Measurements from ENCODE around the gene SGMS1. TPM values are rescaled to one million over a fixed set of nuclear protein-coding genes. Genes with fewer than 3 reads are reported as not detected.
A peak's percentile ranks its signal among the peaks of the same experiment; 100 is the strongest.

The SGMS1 gene
- total RNA-seq, 1 experiment from 2014 or later = 31.8 TPM

GRCh38 chr10:50400694-50401093 is 223.1 kb downstream of the SGMS1 start:
- peak; percentile 30 for DNase-seq (ENCODE audit: low read depth)

- no peak for DNase-seq (ENCODE audit: low read depth)
These were observed 224.9 kb downstream of the SGMS1 start for GRCh38 chr10:50398823-50399222.

DNA sequence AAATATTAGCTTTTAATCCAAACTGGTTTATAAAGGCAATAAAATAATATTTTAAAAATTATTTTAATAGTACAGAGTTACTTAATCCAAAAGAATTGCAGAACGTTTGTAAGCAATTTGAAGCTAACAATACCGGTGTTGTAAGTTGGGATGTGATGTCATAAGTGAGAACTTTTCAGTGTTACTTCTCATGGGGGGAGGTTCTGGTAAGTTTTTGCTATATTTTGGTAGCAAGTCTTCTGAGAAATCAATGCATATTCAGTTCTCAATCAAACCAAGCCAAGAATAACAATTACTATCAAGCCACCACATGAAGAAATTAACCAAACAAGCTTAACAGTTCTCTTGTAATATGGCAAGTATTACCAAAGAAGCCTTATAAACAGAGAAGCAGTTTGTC is 225.4 kb downstream of the SGMS1 start:
- no peak for DNase-seq (ENCODE audit: low read depth)

DNA sequence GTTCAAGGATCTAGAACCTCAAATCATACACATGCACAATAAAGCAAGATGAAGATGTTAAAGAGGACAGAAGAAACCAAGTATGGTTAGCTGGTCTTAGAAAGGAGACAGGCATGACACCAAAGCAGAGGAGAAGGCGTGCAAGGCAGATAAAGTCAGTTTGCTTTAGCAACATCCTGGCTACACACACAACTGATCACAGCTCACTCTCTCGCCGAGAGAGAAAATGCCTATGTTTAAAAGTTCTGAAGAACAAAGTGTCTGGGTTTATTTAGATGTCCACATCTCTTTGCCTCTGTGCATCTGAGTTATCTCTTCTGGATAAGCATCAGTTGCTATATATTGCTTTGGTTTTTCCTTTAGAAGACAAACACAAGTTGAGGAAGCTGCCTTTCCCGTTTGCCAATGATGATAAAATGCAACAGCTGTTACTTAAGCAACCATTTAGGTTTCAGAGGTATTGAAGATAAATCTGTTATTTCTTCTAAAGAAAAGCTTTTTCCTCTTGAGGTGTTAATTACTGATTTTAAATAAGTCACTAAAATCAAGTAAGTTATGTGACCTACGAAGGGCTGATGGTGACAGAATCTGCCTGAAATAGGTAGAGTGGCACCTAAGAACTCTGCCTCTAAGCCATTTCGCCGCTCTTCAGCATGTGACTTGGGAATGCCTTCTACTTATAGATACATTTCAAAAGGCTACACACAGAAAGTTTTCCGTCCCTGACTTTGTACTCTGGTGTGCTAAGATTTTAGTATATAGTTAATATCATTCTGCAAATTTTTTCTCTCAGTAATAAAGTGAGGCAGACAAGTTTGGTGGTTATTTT is 226.2 kb downstream of the SGMS1 start:
- DNase-seq (ENCODE audit: low read depth) = no peak

DNA sequence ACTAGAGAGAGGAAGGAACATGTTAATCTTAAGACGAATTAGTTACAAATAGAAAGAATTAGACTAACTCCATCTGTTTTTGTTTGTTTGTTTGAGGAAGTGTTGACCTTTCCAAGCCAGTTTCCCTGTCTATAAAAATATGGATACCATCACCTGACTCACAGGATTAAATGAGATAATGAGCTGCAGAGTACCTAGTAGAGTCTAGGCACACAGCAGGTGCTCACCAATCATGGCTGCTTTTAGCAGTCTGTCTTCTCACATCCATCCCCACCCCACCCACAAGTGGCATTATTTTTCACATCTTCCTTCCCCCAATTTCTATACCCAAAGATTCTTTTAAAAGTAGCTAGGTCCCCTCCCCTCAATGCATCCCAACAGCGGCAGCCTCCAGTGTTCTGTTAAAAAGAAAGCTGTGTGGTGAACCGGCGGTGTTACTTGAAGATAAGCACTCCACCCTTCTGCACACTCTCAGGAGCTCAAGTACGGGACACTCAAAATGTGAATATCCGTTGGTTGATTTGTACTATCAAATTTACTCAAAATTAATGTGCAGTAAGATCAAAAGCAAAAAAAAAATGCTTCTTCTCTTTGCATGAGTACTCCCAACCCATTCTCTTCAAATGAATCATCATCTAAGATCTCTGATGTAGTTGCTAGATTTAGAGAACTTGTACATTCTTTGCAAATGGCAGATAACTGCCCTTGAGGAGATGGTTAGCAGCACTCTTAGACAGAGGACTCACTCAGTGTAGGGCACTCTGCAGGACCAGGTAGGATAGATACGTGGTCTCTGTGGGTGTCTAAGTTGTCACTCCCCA is 227.1 kb downstream of the SGMS1 start:
- DNase-seq (ENCODE audit: low read depth) = peak; percentile 53

DNA sequence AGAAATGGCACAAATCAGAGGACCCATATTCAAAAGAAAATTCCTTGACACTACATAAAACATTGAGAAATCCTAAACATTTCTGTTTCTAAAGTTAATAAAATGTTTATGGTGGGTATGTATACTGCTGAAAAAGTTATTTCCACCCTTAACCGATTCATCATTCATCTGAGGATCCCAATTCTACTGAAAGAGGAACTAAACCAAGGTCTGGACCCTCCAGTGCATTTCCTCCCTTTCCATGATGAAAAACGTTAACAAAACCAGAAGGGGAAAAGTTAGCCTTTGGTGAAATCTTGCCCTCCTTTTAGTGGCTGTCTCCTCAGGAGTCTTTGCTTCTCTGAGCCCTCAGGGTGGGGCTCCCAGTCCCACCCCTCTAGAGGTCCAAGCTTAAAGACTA is 227.9 kb downstream of the SGMS1 start:
- no peak for DNase-seq (ENCODE audit: low read depth)

- DNase-seq (ENCODE audit: low read depth) = no peak
These were observed 228.5 kb downstream of the SGMS1 start for GRCh38 chr10:50395271-50395670.

- no peak for DNase-seq (ENCODE audit: low read depth)
These were observed 228.9 kb downstream of the SGMS1 start for GRCh38 chr10:50394832-50395231.

DNA sequence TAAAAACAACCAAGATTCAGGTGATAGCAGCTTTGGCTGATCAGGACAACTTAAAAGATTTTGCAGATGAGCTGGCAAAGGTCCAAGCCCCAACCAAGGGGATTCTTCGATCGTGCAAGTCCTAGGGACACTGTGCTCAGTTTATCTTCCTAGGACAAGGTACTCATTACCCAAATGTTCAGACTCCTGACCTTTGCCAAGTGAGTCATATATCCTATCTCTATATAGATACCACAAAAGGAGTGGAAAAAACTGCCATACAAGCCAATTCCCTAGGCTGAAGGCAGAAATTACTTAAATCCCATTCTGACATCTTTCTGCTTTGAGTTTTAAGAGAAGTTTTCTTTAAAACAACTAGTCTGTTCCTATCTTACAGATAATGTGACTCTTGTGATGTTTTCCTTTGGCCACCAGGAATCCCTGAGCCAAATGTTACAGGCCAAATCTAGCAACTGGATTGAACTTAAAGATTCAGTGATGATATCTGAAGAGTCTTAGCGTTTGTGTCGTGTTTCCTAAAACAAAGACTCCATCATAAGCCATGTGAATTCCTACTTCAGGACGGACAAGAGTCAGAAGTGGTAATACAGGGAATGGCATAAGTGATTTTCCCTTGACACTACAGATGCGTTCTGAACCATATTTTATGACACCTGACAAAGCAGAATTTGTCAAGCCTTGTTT is 229.8 kb downstream of the SGMS1 start:
- DNase-seq (ENCODE audit: low read depth) = peak; percentile 70

DNA sequence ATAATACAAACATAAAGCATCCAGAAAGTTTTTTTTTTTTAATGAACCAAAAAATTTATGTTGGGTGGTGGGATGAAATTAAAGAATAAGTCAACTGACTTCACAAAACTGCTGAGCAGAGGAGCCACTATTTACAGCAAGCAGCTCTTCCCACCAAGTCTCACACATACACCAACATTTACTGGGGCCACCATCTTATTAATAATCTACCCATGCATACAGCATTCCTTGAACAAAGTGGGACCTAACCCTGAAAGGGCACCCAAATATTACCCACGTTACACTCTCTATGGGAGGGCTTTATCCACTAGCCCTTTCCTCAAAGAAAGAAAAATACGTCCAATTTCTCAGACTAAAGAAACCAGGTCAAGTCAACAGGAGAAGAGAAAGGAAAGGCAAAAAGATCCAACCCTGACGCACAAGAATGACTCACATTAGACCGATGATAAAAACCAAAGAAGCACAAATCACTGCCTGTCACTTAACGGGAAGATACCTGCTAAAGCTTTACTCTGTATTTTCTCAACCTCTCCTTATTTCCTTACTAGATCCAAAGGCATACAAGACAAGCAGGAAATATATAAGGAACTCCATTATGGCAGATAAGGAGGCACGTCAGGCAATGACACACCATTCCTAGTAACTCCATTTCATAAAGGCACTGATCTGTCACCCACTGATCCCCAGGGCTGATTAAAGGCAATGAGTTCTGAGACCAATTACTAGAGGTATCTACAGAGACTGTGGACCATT is 230.6 kb downstream of the SGMS1 start:
- DNase-seq (ENCODE audit: low read depth) = peak; percentile 57

GRCh38 chr10:50392426-50392825 is 231.3 kb downstream of the SGMS1 start:
- no peak for DNase-seq (ENCODE audit: low read depth)

DNA sequence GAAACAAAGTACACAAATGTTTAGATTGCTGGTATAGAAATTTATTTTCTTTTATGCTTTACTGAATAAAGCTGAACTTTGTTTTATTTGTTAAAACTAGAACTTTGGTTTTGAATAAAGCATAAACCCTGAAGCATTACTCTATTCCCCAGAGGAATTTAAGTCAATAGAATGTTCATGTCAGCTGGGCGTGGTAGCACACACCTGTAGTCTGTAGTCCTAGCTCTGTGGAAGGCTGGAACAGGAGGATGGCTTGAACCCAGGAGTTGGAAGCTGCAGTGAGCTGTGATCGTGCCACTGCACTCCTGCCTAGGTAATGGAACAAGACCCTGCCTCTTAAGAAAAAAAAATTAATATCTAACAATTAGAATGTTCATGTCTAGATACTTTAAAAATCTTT is 233.5 kb downstream of the SGMS1 start:
- no peak for DNase-seq (ENCODE audit: low read depth)

DNA sequence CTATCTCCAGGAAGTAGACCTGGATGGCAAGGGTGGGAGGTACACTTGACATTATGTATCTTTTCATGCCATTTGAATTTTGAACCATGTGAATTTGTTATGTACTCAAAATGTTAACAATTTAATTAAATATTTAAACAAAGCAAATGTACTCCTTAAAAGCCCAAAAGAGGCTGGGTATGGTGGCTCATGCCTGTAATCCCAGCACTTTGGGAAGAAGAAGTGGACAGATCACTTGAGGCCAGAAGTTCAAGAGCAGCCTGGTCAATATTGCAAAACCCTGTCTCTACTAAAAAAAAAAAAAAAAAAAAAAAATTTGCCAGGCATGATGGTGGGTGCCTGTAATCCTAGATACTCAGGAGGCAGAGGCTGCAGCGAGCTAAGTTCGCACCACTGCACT is 235.6 kb downstream of the SGMS1 start:
- no peak for DNase-seq (ENCODE audit: low read depth)

DNA sequence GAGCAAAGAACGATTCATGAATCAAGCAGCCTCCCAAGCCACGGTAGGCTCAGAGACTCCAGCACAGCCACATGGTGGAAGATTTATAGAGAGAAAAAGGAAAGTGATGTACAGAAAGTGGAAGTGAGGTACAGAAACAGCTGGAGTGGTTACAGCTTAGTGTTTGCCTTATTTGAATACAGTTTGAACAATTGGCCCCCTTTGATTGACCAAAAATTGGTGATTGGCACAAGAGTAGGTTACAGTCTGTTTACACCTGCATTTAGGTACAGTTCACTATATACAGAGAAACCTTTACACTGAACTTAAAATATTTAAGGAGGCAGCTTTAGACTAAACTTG is 236.1 kb downstream of the SGMS1 start:
- DNase-seq (ENCODE audit: low read depth) = no peak

DNA sequence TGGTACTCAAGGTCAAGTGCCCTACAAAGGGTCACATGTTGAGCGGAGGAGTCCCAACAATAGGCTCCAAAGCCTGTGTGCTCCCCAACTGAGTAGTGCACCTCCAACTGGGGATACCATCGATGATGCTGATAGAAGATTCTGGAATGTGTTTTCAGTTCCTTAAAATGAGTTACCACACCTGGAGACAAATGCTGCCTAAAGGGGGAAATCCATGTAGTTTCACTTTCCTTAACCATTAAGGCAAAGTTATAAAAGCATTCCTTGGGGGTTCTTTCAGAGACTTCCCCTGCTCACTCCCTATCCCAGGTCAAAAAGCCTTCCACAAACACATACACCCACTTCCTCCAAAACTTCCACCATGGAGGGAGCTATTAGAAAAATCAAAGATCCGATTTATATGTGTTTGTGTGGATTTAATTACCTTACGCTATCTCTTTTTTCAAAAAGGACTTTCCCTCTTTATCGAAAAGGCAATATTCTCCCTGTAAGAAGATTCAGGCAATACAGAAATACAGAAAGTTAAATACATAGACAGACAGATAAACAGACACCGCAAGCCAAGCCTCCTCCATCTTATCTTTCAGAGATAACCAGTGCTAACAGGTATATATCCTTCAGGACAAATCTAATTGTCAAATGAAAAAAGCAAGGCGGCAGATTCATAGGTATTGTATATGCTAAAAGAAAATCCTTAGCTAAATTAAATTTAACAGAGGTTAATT is 236.6 kb downstream of the SGMS1 start:
- no peak for DNase-seq (ENCODE audit: low read depth)

- no peak for DNase-seq (ENCODE audit: low read depth)
These were observed 238.1 kb downstream of the SGMS1 start for GRCh38 chr10:50385624-50386023.

- no peak for DNase-seq (ENCODE audit: low read depth)
These were observed 238.9 kb downstream of the SGMS1 start for GRCh38 chr10:50384898-50385297.

- DNase-seq (ENCODE audit: low read depth) = no peak
These were observed 239.5 kb downstream of the SGMS1 start for GRCh38 chr10:50384238-50384637.

- DNase-seq (ENCODE audit: low read depth) = no peak
These were observed 241.2 kb downstream of the SGMS1 start for GRCh38 chr10:50382576-50383023.

DNA sequence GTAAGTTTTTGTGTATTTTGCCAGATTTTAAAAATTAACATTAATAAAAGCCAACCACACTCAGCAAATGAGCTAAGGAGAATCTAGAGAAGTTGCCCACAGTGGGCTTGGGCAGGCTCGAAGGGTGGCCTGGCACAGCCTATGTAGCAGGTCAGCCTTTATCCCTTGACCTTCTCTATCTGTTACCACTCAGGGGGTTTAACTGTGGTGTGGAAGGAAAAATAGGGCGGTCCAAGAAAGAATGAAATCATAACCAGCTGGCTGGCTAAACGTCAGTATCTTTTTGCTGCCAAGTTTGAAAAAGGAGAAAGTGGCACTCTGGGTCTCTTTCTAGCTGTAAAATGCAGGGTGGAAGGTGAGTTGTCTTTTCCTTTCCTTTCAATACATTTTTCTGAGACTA is 242.1 kb downstream of the SGMS1 start:
- no peak for DNase-seq (ENCODE audit: low read depth)

DNA sequence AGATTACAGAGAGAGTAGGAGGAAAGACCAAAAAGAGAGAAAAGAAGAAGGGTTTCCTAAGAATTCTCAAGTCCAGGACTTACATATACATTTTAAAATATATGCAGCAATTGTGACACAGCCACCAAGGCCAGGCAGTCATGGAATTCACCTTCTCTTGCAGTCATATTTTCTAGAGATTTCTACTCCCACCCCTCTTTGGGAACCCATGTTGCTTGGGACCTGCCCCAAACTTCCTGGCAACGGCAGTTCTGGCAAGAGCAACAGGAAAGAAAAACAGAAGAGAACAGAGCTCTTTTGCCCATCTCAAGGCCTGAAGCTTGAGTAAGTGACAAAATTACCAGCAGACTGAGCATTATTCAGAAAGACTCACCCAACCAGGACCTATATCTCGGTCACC is 244.1 kb downstream of the SGMS1 start:
- no peak for DNase-seq (ENCODE audit: low read depth)
